Measurements from ENCODE around the gene RAB23. TPM values are rescaled to one million over a fixed set of nuclear protein-coding genes. Genes with fewer than 3 reads are reported as not detected.

Gene RAB23
- total and polyA plus RNA-seq, 4 experiments from 2014 or later = 1.3 to 1.6 (median 1.3) TPM

Other genes with a start within 250 kb of the RAB23 start
- 10 to 100 TPM; 20.4 to 20.7 TPM for gene KIAA1586, start 175.6 kb downstream of the RAB23 start, total RNA-seq
- gene KIAA1586, start 175.6 kb downstream of the RAB23 start, polyA plus RNA-seq = 10 to 100 TPM in 1 of 2 donors, 1 to 10 TPM in 1; 4.9 to 10.4 TPM
- 10 to 100 TPM; 83.0 to 97.7 TPM for gene ZNF451, start 132.1 kb downstream of the RAB23 start, total RNA-seq
- gene ZNF451, start 132.1 kb downstream of the RAB23 start, polyA plus RNA-seq = 10 to 100 TPM; 26.1 to 26.4 TPM
- gene BAG2, start 50.0 kb downstream of the RAB23 start, total RNA-seq = 1 to 10 TPM; 3.5 to 3.7 TPM
- gene BAG2, start 50.0 kb downstream of the RAB23 start, polyA plus RNA-seq = 1 to 10 TPM; 2.6 to 3.6 TPM
- 10 to 100 TPM; 12.0 to 12.8 TPM for gene PRIM2, start 95.3 kb upstream of the RAB23 start, total RNA-seq
- 1 to 10 TPM; 8.3 to 8.8 TPM for gene PRIM2, start 95.3 kb upstream of the RAB23 start, polyA plus RNA-seq